ENCODE measurements around the gene COL27A1. TPM values are rescaled to one million over a fixed set of nuclear protein-coding genes. Genes with fewer than 3 reads are reported as not detected.

COL27A1 gene
- total RNA-seq, 2 experiments from 2014 or later: not detected

- H2AFZ ChIP-seq (ENCODE audit: low read length): no peak overlapping the region
- no peaks in the 10 kb centered on the region for H3K9me3 ChIP-seq (ENCODE audit: low read length)
- ChIA-PET CTCF (ENCODE audit: unreplicated experiment) (no interaction called here), POLR2A (no interaction called here)
- no peaks in the 10 kb centered on the region for H3K4me1 ChIP-seq (ENCODE audit: insufficient read depth, low read length, poor library complexity, severe bottlenecking)
- no peak overlapping the region for H3K4me2 ChIP-seq (ENCODE audit: low read length)
- TF ChIP-seq EZH2phosphoT487 (IDR thresholded peaks at IDR 0.05; ENCODE audit: borderline replicate concordance, low read depth, low read length) (no peak), CTCF (conservative IDR thresholded peaks at IDR 0.05; ENCODE audit: low read length) (no peak)
- BruUV-seq (replicated peaks): no TSS peak
- DNase-seq (ENCODE audit: low spot score): no peak
- intact Hi-C loops (cut with micrococcal nuclease; ENCODE audit: unreplicated experiment): no loop called here
- no peak overlapping the region for H3K27ac ChIP-seq (ENCODE audit: low read depth, low read length, poor library complexity, severe bottlenecking)
- no peaks in the 10 kb centered on the region for H3K79me2 ChIP-seq (ENCODE audit: insufficient read depth, low read depth, low read length)
- H3K4me3 ChIP-seq (ENCODE audit: low read depth, low read length, poor library complexity, severe bottlenecking): no peak overlapping the region
- H3K9me2 ChIP-seq (ENCODE audit: insufficient read depth, low read length): no peaks in the 10 kb centered on the region
- no peaks in the 10 kb centered on the region for H4K20me1 ChIP-seq (ENCODE audit: insufficient read depth, low read length)
- no peaks in the 10 kb centered on the region for H3K36me3 ChIP-seq (ENCODE audit: insufficient read depth, low read length)
Observed at GRCh38 chr9:114246558-114246957, 91.2 kb downstream of the COL27A1 start.

- TF ChIP-seq CTCF (conservative IDR thresholded peaks at IDR 0.05; ENCODE audit: low read length) (no peak), EZH2phosphoT487 (IDR thresholded peaks at IDR 0.05; ENCODE audit: borderline replicate concordance, low read depth, low read length) (no peak)
- no peak overlapping the region for H3K27ac ChIP-seq (ENCODE audit: low read depth, low read length, poor library complexity, severe bottlenecking)
- H3K9me2 ChIP-seq (ENCODE audit: insufficient read depth, low read length): no peaks in the 10 kb centered on the region
- H3K4me1 ChIP-seq (ENCODE audit: insufficient read depth, low read length, poor library complexity, severe bottlenecking): no peaks in the 10 kb centered on the region
- CTCF ChIA-PET (ENCODE audit: unreplicated experiment): no interaction called here
- no peaks in the 10 kb centered on the region for H3K79me2 ChIP-seq (ENCODE audit: insufficient read depth, low read depth, low read length)
- no peaks in the 10 kb centered on the region for H4K20me1 ChIP-seq (ENCODE audit: insufficient read depth, low read length)
- no peak overlapping the region for H3K4me3 ChIP-seq (ENCODE audit: low read depth, low read length, poor library complexity, severe bottlenecking)
- H3K9me3 ChIP-seq (ENCODE audit: low read length): no peaks in the 10 kb centered on the region
- no peak for DNase-seq (ENCODE audit: low spot score)
- POLR2A ChIA-PET: no interaction called here
- H3K4me2 ChIP-seq (ENCODE audit: low read length): no peak overlapping the region
- intact Hi-C loops (cut with micrococcal nuclease; ENCODE audit: unreplicated experiment): no loop called here
- no peak overlapping the region for H2AFZ ChIP-seq (ENCODE audit: low read length)
- no TSS peak for BruUV-seq (replicated peaks)
- H3K36me3 ChIP-seq (ENCODE audit: insufficient read depth, low read length): no peaks in the 10 kb centered on the region
Observed at GRCh38 chr9:114247077-114247476, 91.7 kb downstream of the COL27A1 start.

- ChIA-PET CTCF (ENCODE audit: unreplicated experiment) (no interaction called here), POLR2A (no interaction called here)
- Histone ChIP-seq H3K4me1 (ENCODE audit: insufficient read depth, low read length, poor library complexity, severe bottlenecking) (no peaks in the 10 kb centered on the region), H4K20me1 (ENCODE audit: insufficient read depth, low read length) (no peaks in the 10 kb centered on the region), H3K27ac (ENCODE audit: low read depth, low read length, poor library complexity, severe bottlenecking) (no peak overlapping the region), H3K4me3 (ENCODE audit: low read depth, low read length, poor library complexity, severe bottlenecking) (no peak overlapping the region), H3K36me3 (ENCODE audit: insufficient read depth, low read length) (no peaks in the 10 kb centered on the region), H3K79me2 (ENCODE audit: insufficient read depth, low read depth, low read length) (no peaks in the 10 kb centered on the region), H3K9me2 (ENCODE audit: insufficient read depth, low read length) (no peaks in the 10 kb centered on the region), H3K4me2 (ENCODE audit: low read length) (no peak overlapping the region), H2AFZ (ENCODE audit: low read length) (no peak overlapping the region), H3K9me3 (ENCODE audit: low read length) (no peaks in the 10 kb centered on the region)
- DNase-seq (ENCODE audit: low spot score): no peak
- no peak for TF ChIP-seq EZH2phosphoT487 (IDR thresholded peaks at IDR 0.05; ENCODE audit: borderline replicate concordance, low read depth, low read length)
- TF ChIP-seq CTCF (conservative IDR thresholded peaks at IDR 0.05; ENCODE audit: low read length): no peak
- intact Hi-C loops (cut with micrococcal nuclease; ENCODE audit: unreplicated experiment): no loop called here
- no TSS peak for BruUV-seq (replicated peaks)
Observed at GRCh38 chr9:114247491-114247890, 92.2 kb downstream of the COL27A1 start.
